ENCODE results near the gene SLIT3.
"Not testable (repeated sequence)": the region's sequence is repeated elsewhere in the genome, so short reads cannot be mapped to it uniquely, and the experiment has no call there.

Gene SLIT3

DNA sequence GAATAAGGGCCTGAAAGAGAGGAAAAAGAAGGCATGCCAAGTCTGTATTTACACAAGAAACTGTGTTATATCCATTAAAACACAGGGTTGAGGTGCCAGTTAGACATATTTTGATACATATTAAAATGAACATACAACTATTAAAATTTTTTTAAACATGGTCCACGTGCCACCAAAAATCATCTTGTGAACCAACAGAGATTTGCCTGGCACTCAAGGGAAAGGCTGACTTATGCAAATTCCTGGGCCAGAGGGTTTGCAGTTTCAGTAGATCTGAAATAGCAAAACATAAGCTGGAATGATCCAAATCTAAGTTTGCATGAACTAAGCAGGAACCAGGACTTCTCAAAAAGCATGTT is 168.7 kb downstream of the SLIT3 start:
- no peak for DNase-seq

DNA sequence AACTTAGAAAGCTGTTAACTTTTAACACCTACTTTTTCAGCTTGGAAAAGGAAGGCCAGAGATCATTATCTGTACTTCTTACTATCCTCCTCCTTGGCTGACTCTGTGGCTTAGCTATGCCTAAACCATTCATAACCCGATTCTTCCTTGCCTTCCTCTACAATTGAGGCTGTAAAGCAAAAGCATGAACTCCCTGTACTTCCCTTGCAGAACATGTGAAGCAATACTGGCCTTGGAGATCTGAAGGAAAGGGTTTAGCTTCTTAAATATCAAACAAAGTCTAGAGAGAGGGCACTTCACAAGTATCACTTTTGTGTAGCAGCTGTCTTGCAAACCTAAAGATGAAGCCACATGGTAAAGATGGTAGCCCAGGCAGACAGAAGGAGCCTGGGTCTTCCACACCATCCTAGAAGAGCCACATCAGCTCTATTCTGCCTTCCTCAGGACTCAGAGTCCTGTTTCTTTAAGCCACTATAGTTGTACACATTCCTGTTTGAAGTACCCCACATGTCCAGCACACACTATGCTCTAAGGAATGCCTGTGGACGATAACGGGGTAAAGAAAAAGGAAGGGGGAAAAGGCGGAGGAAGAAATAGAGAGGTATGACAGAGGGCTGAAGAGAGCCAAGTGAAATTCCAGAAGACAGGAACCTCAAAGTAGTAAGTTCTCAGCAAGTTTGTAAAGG is 169.2 kb downstream of the SLIT3 start:
- DNase-seq, result no peak

DNA sequence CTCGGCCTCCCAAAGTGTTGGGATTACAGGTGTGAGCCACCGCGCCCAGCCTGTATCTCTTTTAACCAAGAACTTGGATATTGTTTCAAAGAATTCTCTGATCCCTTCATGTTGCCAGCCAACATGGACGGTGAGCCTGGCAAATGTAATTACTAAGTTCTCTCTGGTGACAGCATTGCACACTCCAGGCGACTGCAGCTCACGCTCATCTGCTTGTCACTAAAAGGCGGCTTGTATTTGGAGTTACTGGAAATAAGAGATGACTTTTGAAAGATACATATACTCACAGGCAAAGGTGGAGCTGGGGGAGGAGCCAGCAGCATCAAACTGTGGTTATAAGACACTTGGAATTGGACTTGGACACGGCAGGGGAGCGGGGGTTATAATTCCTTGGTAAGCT is 172.3 kb downstream of the SLIT3 start:
- no peak for DNase-seq

DNA sequence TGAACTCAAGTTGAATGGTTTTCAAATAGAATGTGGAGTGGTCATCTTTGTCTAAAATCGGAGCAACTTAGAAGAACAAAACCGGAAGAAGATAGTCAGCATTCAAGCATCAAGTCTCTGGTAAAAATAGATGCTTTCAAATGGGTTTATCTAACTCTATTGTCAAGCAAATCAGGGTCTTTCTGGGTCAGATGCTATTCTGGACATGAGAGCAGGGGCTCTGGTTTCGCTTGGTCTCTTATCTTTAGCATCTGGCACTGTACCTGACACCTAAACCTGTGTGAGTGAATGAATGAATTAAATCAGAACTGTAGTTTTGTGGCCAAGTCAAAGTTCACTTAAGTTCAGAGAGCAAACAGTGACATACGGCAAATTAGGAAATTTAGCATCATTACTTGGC is 173.5 kb downstream of the SLIT3 start:
- DNase-seq, result no peak

DNA sequence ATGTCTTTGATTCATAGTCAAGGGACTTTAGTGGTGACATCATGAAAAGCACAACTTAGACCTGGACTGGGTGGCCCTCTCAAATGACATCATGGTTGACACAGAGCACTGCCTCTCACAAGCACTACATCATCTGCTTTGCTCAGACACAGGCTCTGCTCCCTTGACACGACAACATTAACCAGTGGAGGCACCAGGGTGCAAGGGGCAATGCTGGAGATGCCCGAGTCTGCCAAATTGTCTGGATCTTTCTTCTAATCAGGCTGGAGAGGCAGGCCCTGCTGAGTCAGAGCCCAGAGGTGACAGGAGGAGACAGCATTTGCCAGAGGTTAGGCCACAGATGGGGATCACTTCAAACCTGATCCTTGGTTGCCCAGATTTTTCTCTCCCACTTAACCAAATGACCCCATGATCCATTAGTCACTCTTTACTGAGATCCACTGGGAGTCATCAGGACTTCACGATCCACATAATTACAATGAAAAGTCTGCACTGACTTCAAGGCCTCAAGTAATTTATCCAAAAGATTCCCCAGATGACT is 174.4 kb downstream of the SLIT3 start:
- DNase-seq, result peak; percentile 28

DNA sequence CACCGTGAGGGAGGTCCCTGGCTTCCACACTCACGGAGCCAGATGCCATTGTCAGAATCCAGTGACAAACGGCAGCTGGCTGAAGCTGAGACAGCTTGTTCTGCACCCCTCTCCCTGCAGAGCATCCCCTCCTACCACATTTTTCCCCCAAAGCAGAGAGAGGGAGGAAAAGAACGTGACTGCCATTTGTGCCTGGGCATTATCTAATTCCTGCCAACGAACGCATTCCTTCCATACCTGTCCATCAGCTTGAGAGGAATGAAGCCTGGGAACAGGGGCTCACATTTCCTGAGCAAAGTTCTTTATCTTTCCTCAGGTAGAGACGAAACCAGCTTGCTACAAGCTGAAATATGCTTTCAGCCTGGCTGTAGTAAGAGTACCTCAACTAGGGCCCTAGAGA is 175.4 kb downstream of the SLIT3 start:
- no peak for DNase-seq

DNA sequence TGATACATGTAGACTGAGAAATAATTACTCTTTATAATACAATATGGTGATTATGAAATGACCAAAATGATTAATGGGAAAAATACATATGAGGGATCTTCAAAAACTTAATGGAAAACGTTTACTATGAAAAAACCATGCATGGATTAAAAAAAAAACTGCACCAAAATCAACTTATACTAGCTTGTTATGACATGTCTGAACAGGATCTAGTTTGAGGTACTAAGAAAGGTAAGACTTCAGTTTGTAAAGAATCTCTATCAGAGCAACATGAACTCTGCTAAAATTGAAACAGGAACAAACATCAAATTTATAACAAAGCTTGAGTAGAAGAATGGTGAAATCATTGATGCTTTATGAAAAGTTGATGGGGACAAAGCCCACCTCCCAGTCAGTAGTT is 178.0 kb downstream of the SLIT3 start:
- no peak for DNase-seq

DNA sequence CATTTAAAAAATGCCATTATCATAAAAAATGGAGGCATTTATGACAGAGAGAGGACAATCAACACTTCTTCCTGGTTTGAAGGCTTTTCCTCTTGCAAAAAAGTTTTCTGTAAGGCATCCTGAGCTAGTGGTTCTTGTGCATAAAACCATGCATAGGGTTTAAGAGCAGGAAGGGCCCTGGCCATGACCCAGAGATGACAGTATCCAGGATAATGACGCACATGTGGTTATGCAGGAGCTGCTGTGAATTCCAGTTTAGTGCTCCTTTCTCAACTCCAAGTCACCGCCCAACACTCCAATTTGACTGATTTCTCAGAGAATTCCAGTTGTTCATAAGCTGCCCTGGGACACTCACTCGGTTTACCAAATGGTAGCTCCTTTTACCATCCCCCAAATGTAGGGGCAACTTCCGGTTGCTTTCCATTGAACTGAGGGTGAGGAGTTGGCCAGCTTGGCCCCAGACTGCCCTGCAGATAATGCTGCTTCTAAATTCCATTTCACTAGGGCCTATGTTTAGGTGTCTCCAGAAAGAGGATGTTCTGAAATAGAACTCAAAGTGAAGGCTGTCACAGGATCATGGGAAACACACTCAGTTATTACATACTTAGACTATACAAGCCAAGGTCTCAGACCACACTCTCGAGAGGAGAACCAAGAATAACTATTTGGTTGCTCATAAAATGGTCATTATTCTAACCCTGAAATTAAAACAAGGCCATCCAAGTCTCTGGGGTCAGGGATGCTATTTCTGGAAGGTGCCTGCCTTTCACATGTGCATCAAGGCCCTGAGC is 179.1 kb downstream of the SLIT3 start:
- DNase-seq, result no peak

DNA sequence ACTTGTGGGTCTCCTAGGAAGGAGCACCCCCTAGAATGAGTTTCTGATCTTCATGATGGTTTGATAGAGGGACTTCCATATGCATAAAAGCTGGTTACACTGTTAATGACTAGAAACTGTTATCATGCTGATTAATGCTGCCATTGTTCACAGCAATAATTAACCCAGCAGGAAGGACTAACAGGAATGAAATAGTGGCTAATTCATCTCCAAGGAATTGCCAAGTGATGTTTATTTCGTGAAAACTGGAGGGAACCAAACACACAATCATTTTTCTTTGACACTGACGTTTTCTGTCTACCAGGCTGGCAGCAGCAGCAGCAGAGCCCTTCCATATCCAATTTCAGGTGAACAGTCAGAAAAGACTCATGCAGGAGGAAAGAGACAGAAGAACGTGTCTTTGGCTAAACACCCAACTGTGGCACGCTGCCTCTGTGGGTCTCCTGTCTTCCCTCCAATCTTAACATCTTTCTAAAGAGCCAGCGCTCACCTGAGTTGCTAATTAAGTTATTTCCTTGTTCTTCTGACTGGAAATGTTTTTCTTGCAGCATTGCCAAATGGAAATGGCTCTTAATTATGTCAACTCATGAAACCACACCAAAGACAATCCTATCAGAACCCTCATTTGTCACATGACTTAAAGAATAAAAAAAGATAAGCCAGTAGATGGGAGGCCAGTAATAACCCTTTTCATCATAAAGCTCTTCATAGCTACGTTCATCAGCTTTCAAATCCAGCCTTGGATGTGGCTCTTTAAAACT is 181.5 kb downstream of the SLIT3 start:
- no peak for DNase-seq

DNA sequence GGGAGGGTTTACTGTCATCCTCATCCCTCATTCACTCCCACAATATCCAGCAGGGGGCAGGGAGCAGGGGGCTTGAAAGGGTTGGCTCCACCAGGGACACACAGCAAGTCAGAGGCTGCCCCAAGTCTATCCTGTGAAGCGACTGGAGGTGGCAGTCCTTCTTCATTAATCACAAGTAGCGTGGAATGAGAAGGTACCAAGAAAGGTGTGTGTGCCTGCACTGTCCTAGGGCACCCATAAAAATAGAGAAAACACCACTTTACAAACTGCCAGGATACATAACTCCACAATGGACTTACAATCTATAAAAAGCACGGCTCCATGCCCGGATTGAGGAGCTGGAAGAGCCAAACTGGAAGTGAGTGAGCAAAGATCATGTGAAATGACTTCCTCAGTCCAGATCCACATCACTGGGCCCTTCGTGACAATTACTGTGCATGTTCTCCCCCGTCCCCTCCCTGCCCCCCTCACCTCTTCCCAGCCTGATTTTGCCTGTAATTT is 183.9 kb downstream of the SLIT3 start:
- DNase-seq, result no peak

DNA sequence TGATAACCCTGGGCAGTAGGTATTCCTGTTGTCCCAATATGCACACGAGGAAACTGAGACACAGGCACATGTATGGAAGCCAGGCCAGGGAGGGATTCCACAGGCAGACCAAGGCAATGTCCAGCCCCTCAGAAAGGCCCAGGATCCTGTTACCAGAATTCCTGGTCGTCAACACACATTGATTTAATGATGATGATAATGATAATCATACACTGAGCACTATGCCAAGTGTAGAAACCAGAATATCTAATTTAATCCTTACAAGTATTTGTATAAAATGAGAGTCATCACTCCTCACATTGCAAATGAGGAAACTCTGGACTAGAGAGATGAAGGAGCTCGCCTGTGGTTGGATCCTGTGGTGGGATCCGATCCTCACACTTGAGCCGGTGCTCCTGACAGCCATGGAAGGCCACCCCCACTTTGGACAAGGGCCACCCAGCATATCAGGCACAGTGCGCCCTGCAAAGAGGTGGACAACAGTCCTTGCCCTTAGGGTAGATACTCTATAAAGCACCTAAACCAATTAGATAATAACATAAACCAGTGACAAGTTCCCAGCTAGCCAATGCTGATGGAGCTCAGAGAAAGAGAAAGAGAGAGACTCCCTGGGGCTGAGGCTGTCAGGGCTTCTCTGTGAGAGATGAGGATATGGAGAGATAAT is 185.3 kb downstream of the SLIT3 start:
- DNase-seq, result no peak

DNA sequence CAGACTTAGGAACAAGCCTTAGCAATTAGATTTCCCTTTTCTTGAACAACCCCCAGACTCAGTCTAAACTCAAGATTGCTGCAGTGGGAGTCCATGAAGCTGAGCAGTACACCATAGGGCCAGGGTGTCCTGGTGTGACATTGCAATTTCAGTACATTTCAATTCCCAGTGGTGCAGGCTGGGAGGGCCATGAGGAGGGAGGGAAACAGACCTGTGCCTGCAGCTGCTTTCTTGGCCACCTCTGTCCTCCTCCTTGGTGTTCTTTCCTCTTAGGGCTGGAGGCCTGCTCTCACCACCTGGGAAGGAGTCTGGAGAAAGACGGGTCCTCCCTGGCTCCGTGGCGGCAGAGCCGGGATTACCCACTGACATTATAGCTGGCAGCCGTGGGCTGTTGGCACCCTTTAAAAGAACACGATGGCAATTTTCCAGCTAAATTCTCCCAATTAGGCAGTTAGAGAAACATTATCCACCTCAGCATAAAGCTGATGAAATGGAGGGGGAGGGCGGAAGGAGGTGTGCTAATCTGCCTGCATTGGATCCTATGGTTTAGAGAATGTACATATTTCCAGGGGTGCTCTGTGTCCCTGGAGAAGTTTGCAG is 186.4 kb downstream of the SLIT3 start:
- no peak for DNase-seq

DNA sequence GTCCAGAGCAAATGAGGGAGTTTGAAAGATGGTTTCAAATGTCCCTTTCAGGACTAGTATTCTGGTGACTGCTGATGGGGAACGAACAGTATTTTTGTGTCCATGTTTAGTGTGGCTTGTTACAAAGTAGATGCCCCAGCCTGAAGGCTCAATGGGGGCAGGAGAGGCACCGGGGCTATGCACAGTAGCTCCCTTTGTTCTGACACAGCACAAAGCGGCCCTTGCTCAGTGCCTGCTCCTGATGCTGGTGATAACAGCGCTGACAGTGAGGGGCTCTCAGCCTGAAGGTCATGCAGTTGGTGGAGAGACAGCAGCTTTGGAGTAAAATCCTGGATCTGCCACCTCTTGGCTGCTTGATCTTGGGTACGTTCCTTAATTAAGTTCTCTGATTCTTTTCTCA is 188.9 kb downstream of the SLIT3 start:
- DNase-seq, result no peak

DNA sequence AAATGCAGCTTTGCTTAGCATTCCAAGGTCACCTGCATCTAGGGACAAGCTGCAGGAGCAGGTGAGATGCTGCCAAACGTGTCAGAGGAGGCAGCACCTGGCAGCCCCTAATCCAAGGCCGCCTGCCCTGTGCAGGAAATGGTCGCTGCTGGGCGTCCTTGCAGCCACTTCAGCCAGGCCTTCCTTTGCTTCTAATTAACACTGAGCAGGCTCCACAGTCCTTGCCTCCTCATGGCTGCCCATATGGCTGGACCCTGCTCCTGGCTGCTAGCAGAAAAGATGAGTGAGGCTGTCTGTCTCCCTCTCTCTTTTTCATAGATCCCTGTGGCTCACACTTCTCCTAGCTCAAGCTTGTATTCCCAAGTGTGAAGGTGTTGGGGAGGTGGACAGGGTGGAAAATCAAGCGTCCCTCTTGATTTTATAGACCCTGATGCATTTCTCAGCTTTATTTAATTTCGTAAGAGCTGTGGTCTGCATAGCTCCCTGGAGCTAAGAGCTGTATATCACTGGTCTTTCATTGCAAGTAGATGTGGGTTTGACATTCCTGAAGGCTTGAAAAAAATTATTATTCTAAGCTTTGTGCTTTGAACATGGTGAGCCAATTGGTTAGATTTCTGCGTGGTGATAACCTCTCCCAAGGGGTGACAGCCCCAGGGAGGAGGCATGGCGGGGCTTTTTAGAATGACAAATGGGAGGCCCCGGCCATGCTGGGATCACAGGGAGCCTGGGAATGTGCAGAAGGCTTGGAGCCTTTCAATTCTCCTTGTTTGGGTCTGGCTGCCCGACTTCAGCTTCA is 193.8 kb downstream of the SLIT3 start:
- DNase-seq, result no peak

DNA sequence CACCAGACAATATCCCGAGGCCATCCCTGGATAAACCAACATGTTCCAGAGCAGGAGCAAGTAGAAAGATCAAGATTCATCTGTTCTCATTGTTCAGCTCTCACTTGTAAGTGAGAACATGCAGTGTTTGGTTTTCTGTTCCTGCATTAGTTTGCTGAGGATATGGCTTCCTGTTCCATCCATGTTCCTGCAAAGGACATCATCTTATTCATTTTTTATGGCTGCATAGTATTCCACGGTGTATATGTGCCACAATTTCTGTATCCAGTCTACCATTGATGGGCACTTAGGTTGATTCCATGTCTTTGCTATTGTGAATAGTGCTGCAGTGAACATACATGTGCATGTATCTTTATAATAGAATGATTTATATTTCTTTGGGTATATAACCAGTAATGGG is 195.4 kb downstream of the SLIT3 start:
- not testable (repeated sequence) for DNase-seq

DNA sequence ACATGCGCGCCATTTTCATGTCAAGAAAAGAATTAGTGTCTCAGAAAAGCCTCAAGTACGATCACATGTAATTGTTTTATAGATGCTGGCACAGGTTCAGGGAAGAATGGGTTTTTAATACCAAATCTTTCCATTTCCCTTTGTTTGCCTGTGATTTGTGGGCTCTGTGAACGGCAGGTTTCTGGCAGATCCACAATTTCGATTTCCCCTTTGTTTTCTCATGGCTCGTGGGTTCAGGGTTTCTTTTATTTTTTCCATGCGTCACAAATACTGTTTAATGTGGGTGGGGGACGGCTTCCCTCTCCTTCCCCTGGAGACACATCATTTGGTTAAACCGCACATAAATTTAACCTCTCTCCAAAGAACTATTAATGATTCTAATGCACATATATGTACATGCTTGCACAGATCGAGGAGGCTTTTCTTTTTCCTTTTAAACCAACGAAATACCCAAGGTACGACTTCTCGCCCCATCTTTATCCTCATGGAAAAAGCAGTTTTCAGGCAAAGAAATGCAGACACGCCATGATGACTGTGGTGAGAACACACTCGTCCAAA is 195.9 kb downstream of the SLIT3 start:
- no peak for DNase-seq

DNA sequence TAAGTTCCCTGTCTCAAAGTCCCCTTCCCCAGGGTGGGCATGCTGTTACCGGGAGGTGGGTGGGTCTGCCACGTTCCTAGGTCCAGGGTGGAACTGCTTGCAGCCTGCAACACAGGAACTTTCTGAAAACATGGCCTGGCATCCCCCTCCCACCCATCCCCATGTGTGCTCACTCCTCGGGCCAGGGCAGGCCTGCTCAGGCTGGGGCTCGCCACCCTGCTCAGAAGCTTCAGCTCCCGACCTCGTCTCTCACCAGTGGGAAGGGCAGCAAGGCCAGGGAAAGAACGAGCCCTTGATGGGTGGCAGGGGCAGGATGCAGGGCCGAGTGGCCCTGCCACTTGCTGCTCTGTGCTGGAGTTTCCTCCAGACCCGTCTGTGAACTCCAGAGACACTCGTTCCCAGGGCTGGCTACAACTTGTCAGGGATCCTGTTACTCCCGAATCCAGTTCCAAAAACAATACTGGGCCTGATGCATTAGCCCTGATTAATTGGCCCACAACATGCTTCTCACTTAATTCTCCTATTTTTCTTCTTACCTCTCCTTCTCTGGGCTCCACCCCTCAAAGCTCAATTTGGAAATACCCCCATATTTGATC is 197.3 kb downstream of the SLIT3 start:
- DNase-seq, result no peak

DNA sequence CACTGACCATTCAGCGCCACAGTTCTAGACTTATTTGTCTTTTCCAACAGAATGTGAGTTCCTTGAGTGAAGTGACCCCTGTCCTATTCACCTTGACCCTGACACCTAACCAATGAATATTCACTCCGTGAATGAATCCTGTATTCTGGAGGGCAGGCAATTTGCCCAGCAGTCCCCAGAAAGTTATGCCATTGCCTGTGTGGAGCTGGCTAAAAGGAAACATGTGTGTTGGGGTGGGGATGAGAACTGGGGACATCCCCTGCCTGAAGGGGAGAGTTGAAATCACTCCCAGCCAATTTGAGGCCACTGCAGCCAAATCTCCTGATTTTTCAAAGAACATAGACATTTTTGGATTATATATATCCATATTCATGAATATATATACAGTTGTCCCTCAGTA is 199.0 kb downstream of the SLIT3 start:
- no peak for DNase-seq

DNA sequence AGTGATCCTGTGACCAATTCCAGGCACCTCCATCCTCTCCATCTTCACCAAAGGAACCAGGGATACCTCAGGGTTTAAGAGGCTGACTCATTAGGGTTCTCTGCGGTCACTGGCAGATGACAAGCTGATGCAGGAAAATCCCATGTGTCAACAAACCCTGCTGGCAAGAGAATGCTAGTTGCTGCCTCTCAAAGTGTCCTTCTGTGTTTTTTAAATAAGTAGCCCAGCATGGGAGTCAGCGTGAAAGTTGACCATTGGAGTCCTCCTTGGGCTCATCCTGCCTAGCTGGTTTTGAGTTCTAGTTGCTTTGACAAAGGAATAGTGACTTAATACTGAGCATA is 200.2 kb downstream of the SLIT3 start:
- DNase-seq, result peak; percentile 21

DNA sequence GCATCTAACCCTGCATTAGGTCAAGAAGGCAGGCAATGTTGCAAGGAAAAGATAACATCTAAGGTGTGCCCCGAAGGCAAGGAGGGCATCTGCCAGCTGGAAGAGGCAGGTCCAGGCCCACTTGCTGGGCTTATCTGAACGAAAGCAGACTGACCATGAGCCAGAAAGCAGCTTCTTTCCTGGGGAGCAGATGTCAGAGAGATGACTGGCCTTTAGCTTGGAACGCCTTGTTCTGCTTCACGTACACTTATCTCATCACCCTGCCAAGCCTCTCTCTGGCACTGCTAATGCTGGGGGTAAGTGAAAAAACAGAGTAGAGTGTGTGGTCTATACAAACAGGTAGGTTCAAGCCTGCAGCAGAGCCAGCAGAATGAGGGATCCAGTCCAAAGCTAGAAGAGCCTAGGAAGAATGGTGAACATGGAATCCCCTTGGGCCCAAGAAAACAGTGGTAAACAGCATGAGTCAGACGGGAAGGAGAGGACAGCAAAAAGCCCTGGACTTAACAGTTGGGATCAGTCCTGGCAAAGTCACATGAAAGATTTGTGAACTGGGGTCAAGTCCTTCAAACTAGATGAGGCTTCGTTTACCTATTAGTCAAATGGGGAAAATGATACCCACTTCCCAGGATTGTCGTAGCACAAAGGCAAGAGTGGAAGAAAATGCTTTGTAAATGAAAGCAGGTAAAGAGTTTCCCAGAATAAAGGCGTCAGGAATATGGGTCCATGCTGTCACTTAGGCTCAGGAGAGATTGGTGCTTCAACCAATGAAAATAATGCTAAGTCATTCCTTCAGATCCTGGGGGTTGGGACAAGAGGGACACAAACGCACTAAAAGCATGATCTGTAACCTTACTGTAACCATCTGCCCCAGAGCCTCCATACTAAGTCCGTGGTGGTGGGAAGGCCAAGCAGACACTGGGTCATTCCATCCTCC is 200.9 kb downstream of the SLIT3 start:
- peak; percentile 28 for DNase-seq

All from T1000 (cell line).